ENCODE data around the gene CCDC107. TPM values are rescaled to one million over a fixed set of nuclear protein-coding genes. Genes with fewer than 3 reads are reported as not detected.

Gene CCDC107
- total RNA-seq, 4 donors from 2014 or later = 15.1 to 30.5 (median 21.2) TPM

- no peak overlapping the region for H3K4me3 ChIP-seq (ENCODE audit: low read depth, poor library complexity, severe bottlenecking)
- WGBS, 2 donors = 48 to 61% methylated on average over 14 of the region's 14 CpGs
- intact Hi-C loops (cut with DNase I; ENCODE audit: low total_unique reads) = no loop called here
- no peak for TF ChIP-seq CTCF (IDR thresholded peaks at IDR 0.05)
- no peak for TF ChIP-seq POLR2A (IDR thresholded peaks at IDR 0.05)
- DNase-seq (ENCODE audit: low spot score in 2 of 2) = no peak
Observed at GRCh38 chr9:35697486-35697885, 39.4 kb downstream of the CCDC107 start.

- intact Hi-C loops (cut with DNase I; ENCODE audit: low total_unique reads) = no loop called here
- H3K4me3 ChIP-seq (ENCODE audit: low read depth, poor library complexity, severe bottlenecking) = no peak overlapping the region
- no peak for DNase-seq (ENCODE audit: low spot score in 2 of 2)
- TF ChIP-seq CTCF (IDR thresholded peaks at IDR 0.05) (no peak), POLR2A (IDR thresholded peaks at IDR 0.05) (no peak)
- 83 to 85% methylated on average over 5 of the region's 5 CpGs for WGBS, 2 donors
Observed at GRCh38 chr9:35698231-35698630, 40.1 kb downstream of the CCDC107 start.

- TF ChIP-seq CTCF (IDR thresholded peaks at IDR 0.05) (no peak), POLR2A (IDR thresholded peaks at IDR 0.05) (no peak)
- 87 to 88% methylated on average over 11 of the region's 11 CpGs for WGBS, 2 donors
- DNase-seq (ENCODE audit: low spot score in 2 of 2) = no peak
- H3K4me3 ChIP-seq (ENCODE audit: low read depth, poor library complexity, severe bottlenecking) = no peak overlapping the region
- intact Hi-C loops (cut with DNase I; ENCODE audit: low total_unique reads) = no loop called here
Observed at GRCh38 chr9:35700031-35700430, 41.9 kb downstream of the CCDC107 start.

- intact Hi-C loops (cut with DNase I; ENCODE audit: low total_unique reads) = no loop called here
- no peak for DNase-seq (ENCODE audit: low spot score in 2 of 2)
- H3K4me3 ChIP-seq (ENCODE audit: low read depth, poor library complexity, severe bottlenecking) = no peak overlapping the region
- TF ChIP-seq POLR2A (IDR thresholded peaks at IDR 0.05) (no peak), CTCF (IDR thresholded peaks at IDR 0.05) (no peak)
Observed at GRCh38 chr9:35700942-35701341, 42.9 kb downstream of the CCDC107 start.

GRCh38 chr9:35702696-35703095, 44.6 kb downstream of the CCDC107 start:
- DNase-seq (ENCODE audit: low spot score in 2 of 2) = no peak
- intact Hi-C loops (cut with DNase I; ENCODE audit: low total_unique reads) = no loop called here
- WGBS, 2 donors = 97 to 100% methylated on average over 7 of the region's 7 CpGs

More at GRCh38 chr9:35702696-35703095, 44.6 kb downstream of the CCDC107 start:
- TF ChIP-seq POLR2A (IDR thresholded peaks at IDR 0.05) (no peak), CTCF (IDR thresholded peaks at IDR 0.05) (no peak)
- no peak overlapping the region for H3K4me3 ChIP-seq (ENCODE audit: low read depth, poor library complexity, severe bottlenecking)
